ENCODE results near the gene ZNF335.

ZNF335 gene

GRCh38 chr20:45925821-45926506, 46.0 kb downstream of the ZNF335 start:
- no peak for TF ChIP-seq USF1 (IDR thresholded peaks at IDR 0.05)
- TF ChIP-seq, protein P1, sequence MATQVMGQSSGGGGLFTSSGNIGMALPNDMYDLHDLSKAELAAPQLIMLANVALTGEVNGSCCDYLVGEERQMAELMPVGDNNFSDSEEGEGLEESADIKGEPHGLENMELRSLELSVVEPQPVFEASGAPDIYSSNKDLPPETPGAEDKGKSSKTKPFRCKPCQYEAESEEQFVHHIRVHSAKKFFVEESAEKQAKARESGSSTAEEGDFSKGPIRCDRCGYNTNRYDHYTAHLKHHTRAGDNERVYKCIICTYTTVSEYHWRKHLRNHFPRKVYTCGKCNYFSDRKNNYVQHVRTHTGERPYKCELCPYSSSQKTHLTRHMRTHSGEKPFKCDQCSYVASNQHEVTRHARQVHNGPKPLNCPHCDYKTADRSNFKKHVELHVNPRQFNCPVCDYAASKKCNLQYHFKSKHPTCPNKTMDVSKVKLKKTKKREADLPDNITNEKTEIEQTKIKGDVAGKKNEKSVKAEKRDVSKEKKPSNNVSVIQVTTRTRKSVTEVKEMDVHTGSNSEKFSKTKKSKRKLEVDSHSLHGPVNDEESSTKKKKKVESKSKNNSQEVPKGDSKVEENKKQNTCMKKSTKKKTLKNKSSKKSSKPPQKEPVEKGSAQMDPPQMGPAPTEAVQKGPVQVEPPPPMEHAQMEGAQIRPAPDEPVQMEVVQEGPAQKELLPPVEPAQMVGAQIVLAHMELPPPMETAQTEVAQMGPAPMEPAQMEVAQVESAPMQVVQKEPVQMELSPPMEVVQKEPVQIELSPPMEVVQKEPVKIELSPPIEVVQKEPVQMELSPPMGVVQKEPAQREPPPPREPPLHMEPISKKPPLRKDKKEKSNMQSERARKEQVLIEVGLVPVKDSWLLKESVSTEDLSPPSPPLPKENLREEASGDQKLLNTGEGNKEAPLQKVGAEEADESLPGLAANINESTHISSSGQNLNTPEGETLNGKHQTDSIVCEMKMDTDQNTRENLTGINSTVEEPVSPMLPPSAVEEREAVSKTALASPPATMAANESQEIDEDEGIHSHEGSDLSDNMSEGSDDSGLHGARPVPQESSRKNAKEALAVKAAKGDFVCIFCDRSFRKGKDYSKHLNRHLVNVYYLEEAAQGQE (IDR thresholded peaks at IDR 0.05; ENCODE audit: low read depth), result no peak
- TF ChIP-seq EP300 (IDR thresholded peaks at IDR 0.05; ENCODE audit: borderline replicate concordance), result no peak

- TF ChIP-seq TCF12 (IDR thresholded peaks at IDR 0.05; ENCODE audit: low read depth), result no peak
- TF ChIP-seq TEAD4 (IDR thresholded peaks at IDR 0.05), result no peak
- TF ChIP-seq NFIC (IDR thresholded peaks at IDR 0.05), result no peak
- TF ChIP-seq RAD21 (IDR thresholded peaks at IDR 0.05; ENCODE audit: low read depth), result no peak
- no peak for TF ChIP-seq USF1 (IDR thresholded peaks at IDR 0.05)
- no peak for TF ChIP-seq TAF1 (IDR thresholded peaks at IDR 0.05; ENCODE audit: low read depth)
- no peak for TF ChIP-seq EGR1 (IDR thresholded peaks at IDR 0.05)
- no peak for TF ChIP-seq YY1 (IDR thresholded peaks at IDR 0.05; ENCODE audit: low read depth)
- TF ChIP-seq, protein P1 (IDR thresholded peaks at IDR 0.05; ENCODE audit: low read depth), result no peak
- TF ChIP-seq ZBTB7A (IDR thresholded peaks at IDR 0.05; ENCODE audit: low read depth), result no peak
- TF ChIP-seq CEBPB (IDR thresholded peaks at IDR 0.05), result no peak
- TF ChIP-seq EP300 (IDR thresholded peaks at IDR 0.05; ENCODE audit: borderline replicate concordance), result no peak
- TF ChIP-seq MAX (IDR thresholded peaks at IDR 0.05), result no peak
- no peak for TF ChIP-seq FOXM1 (IDR thresholded peaks at IDR 0.05; ENCODE audit: borderline replicate concordance, low read depth)
- no peak for TF ChIP-seq CREB1 (IDR thresholded peaks at IDR 0.05; ENCODE audit: low read depth)
Observed at GRCh38 chr20:45924391-45925261, 47.4 kb downstream of the ZNF335 start.

GRCh38 chr20:45921337-45922189, 50.4 kb downstream of the ZNF335 start:
- TF ChIP-seq YY1 (IDR thresholded peaks at IDR 0.05; ENCODE audit: low read depth), result no peak
- TF ChIP-seq CEBPB (IDR thresholded peaks at IDR 0.05), result no peak
- TF ChIP-seq TCF12 (IDR thresholded peaks at IDR 0.05; ENCODE audit: low read depth), result no peak

DNA sequence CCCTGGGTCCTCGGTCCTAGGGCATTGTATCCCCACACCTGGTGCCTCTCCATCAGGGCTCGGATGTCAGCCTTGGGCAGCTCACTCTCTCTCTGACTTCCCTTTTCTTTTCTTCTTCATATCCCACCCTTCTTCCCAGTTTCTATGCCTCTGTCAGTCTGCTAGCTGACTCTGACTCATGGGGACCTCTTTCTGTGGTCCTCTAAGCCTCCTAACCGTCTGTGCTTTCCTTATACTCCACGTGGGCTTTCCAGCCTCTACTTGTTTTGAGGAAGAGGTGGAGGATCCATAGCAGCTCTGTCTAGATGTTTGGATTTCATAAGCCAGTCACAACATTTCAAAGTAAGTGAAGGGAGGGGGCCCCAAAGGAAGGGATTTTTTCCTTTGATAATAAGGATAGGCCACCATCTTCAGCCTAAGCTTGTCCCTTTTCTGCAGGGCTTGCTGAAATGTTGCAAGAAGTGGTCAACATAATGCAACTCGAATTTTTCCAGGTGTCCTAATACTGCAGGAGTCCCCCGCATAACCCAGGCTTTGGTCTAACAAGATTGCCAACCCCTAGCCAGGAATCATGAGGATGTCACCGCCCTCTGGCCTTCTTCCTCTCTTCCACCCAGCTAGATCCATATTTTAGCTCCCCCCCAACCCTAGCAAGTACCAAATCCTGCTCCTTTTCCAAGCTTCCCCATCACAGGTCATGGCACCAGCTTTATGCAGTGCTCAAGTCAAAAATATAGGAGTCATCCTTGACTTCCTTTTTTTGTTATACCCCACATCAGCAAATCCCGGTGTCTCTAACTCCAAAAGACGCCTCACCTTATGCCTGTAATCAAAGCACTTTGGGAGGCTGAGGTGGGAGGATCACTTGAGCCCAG, 51.3 kb downstream of the ZNF335 start:
- TF ChIP-seq EGR1 (IDR thresholded peaks at IDR 0.05), result no peak

- TF ChIP-seq EGR1 (IDR thresholded peaks at IDR 0.05) (no peak), NFIC (IDR thresholded peaks at IDR 0.05) (no peak), TAF1 (IDR thresholded peaks at IDR 0.05; ENCODE audit: low read depth) (no peak), ZBTB7A (IDR thresholded peaks at IDR 0.05; ENCODE audit: low read depth) (no peak), CEBPB (IDR thresholded peaks at IDR 0.05) (no peak), USF1 (IDR thresholded peaks at IDR 0.05) (no peak), FOXM1 (IDR thresholded peaks at IDR 0.05; ENCODE audit: borderline replicate concordance, low read depth) (no peak), MAX (IDR thresholded peaks at IDR 0.05) (no peak), TEAD4 (IDR thresholded peaks at IDR 0.05) (no peak), YY1 (IDR thresholded peaks at IDR 0.05; ENCODE audit: low read depth) (no peak)
Observed at GRCh38 chr20:45919542-45920399, 52.2 kb downstream of the ZNF335 start.

All from Ishikawa (cell line).